ENCODE measurements around the gene LOC128125822.

- no peak for TF ChIP-seq EZH2 (IDR thresholded peaks at IDR 0.05; ENCODE audit: borderline replicate concordance, low read depth, low read length, severe bottlenecking)
- TF ChIP-seq POLR2A (IDR thresholded peaks at IDR 0.05; ENCODE audit: low read depth, low read length), result no peak
- TF ChIP-seq POLR2AphosphoS5 (IDR thresholded peaks at IDR 0.05; ENCODE audit: insufficient read depth, low read depth, low read length), result no peak
- no peak for TF ChIP-seq CTCF (IDR thresholded peaks at IDR 0.05; ENCODE audit: extremely low read depth in 1 of 2, insufficient read depth in 1 of 2, low read depth in 1 of 2, low read length in 2 of 2)
- TF ChIP-seq, protein P1, sequence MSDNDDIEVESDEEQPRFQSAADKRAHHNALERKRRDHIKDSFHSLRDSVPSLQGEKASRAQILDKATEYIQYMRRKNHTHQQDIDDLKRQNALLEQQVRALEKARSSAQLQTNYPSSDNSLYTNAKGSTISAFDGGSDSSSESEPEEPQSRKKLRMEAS (IDR thresholded peaks at IDR 0.05; ENCODE audit: insufficient read depth, insufficient read length), result no peak
- no peak for TF ChIP-seq JUN (IDR thresholded peaks at IDR 0.05; ENCODE audit: borderline replicate concordance, insufficient read depth, insufficient read length, low read depth)
Measured at GRCh38 chr6:63592886-63593285, 20.6 kb downstream of the LOC128125822 start.

All from endothelial cell of umbilical vein (primary cell).